NOMO-1 (cell line): Measurements from ENCODE around the gene PKHD1.

Experiments used
- DNase-seq, 2 experiments: peaks; one replicate each; lab custom pipeline; 2025; ENCODE audit not compliant: unreplicated experiment in 2 of 2; lab: John Stamatoyannopoulos, UW

The PKHD1 gene, protein sequence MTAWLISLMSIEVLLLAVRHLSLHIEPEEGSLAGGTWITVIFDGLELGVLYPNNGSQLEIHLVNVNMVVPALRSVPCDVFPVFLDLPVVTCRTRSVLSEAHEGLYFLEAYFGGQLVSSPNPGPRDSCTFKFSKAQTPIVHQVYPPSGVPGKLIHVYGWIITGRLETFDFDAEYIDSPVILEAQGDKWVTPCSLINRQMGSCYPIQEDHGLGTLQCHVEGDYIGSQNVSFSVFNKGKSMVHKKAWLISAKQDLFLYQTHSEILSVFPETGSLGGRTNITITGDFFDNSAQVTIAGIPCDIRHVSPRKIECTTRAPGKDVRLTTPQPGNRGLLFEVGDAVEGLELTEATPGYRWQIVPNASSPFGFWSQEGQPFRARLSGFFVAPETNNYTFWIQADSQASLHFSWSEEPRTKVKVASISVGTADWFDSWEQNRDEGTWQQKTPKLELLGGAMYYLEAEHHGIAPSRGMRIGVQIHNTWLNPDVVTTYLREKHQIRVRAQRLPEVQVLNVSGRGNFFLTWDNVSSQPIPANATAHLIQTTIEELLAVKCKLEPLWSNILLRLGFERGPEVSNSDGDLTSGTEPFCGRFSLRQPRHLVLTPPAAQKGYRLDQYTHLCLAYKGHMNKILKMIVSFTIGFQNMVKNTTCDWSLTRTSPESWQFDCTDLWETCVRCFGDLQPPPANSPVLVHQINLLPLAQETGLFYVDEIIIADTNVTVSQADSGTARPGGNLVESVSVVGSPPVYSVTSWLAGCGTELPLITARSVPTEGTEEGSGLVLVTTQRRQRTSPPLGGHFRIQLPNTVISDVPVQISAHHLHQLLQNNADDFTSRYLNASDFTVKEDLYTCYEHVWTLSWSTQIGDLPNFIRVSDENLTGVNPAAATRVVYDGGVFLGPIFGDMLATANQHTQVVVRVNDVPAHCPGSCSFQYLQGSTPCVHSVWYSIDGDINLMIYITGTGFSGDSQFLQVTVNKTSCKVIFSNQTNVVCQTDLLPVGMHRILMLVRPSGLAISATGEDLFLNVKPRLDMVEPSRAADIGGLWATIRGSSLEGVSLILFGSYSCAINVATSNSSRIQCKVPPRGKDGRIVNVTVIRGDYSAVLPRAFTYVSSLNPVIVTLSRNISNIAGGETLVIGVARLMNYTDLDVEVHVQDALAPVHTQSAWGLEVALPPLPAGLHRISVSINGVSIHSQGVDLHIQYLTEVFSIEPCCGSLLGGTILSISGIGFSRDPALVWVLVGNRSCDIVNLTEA (N-terminal part only)

GRCh38 chr6:52087498-52087999, at the start of gene PKHD1:
TSS of gene PKHD1 (minus strand) at chr6:52087613. CDS start at chr6:52084933, 2,680 bp downstream.
- peak in 1 of 2 experiments; percentile 5 for DNase-seq

DNA sequence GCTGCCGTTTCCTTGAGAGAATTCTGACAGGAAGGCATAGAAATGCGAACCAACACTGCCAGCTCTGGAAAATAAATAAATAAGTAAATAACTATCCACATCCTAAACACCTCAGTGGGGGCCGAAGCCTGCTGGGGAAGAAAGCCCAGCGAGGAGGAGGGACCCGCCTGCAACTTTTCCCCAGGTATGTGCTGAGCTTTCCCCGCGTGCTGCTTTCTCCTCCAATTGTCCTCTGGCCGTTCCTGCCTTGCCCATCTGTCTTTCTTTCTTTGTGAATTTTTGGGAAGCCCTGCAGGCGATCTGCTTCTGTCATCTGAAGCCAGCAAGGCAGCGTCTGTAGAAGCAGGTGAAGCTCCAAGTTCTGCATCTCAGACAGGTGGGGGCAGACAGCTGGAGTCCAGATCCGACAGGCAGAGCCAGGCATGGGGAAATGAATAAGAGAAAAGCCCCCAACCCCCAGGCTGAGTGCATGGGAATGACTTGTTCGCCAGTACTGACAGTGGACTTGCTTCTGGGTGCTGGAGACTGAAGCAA, 49.6 kb upstream of the PKHD1 start:
- no peak for DNase-seq

GRCh38 chr6:52136055-52136454, 48.6 kb upstream of the PKHD1 start:
- DNase-seq, result no peak

DNA sequence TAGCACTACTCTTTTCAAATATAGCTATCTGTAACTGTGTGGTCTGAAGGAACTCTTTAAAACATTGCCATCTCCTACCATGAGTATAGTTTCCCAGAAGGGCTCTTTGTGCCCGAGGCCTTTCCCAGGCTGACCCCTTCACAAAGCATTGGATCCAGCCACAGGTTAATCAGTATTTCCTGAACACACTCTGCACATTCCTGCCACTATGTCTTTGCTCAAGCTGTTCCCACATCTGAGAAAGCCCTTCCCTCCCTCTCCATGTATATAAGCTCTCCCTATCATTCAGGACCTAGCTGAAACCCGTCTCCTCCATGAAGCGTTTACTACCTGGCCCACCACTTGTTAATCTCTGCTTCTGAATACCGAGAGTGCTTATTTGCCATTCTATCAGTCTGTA, 47.8 kb upstream of the PKHD1 start:
- no peak for DNase-seq

GRCh38 chr6:52134011-52134410, 46.6 kb upstream of the PKHD1 start:
- no peak for DNase-seq

DNA sequence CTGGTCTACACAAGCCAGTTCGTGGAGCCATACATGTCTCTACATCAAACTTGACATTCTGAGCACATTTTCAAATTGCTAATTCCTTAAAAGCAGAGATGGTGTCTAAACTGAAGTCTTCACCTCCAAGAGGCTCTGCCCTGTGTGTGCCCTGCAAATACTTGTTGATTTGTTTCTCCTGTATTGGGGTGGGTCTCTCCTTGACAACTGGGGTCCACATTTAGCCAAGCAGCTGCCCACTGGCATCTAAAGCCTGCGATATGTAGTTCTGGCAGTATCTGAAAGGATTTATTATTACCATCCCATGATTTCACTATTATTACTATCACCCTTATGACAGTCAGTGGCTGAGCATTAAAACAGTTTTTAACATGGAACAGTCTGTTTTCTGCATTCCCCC, 45.9 kb upstream of the PKHD1 start:
- no peak for DNase-seq

DNA sequence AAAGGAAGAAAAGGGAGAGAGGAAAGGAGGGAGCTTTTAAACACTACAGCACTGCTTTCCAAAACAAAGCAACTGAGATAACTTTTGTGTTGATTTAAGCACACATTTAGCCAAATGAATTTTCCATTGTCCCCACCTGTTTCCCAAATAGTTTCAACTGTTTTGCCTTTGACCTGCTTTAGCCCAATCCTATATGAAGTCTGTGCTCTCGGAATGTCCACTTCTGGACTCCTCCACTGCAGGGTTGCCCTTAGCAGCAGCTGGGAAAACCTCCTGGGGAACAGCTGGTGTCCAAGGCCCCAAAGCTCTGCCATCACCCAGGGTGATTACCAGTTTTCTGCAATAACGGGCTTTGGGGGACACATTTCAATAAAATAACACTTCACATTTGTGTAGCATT, 44.9 kb upstream of the PKHD1 start:
- no peak for DNase-seq

DNA sequence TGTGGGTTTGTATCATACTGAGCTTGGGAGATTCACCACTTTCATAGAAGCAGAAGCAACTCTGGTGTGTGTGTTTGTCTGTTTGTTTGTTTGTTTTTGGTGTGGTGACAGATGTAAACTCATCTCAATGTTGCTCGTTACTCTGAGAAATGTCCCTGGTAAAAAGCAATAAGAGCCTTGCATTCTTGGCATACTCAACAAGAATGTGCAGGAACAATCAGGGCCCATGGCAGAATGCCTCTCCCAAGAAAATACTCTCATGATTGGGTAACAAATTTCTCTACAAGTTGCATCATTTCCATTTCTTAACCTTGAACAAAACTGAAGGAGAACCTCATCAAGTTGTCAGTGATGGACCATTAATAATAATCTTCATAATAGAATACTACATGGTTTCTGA, 43.0 kb upstream of the PKHD1 start:
- no peak for DNase-seq

DNA sequence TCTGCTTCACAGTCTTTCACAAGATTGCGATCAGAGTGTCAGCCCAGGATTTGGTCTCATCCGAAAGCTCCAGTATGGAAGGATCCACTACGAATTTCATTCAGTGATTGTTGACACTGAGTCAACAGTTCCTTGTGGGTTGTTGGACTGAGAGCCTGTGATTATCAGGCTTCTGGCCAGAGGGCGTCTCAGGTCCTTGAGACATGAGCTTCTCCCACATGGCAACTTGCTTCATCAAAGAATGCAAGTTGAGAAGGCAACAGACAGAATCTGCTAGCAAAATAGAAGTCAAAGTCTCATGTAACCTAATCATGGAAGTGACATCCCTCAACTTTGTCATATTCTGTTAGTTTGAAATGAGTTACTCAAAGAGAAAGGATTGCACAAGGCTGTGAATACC, 40.5 kb upstream of the PKHD1 start:
- DNase-seq, result no peak

DNA sequence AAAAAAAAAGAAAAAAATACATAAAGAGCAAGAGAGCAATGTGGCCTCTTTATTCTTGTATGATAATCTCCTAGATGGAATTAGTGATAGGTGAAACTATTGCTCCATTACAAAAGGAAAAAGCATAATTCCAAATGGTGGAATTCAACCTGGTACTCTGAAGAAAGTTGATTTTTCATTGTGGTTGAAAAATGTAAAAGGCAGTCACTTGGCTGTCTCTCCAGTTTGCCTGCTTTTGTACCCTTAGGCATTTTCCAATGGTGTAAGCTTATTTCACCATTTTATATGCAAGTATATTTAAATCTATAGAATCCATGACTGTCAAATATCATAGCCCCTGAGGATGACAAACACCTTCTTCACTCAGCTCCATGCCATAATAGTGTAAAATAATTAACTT, 38.8 kb upstream of the PKHD1 start:
- DNase-seq, result no peak

DNA sequence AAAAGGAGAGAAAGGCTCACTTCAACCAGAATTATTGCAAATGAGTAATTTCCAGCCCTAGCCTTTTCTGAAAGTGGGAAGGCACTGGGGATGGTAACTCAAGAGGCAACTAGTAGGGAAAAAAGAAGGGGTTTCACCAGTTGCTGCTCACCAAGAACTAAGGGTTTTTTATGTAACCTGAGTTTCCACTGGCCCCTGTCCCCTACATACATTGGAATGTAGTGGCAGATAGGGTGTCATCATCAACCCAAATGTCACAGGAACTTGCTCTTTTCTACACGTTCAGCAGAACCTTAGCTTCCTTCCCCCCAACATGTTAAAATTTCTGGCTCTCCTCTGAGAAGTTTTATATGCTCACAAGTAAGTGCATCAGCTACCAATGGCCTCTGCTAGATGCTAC, 38.2 kb upstream of the PKHD1 start:
- no peak for DNase-seq

DNA sequence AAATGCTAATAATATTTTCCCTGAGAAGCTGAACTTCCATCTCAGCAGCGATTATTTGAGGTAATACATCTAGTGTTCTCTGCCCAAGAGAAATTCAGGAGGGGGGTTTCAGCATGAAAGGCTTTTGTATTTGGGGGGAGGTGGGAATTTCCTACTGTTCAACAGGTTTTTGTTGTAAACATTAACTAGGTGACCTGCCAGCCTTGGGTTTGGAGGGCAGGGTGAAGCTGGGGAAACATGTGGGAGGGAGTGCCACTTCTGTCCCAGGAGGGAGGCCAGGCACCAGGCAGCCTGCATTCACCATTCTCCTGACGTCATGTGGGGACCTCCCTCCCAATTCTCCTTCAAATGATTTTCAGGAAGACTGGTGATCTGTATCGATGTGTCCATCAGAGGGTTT, 37.7 kb upstream of the PKHD1 start:
- no peak for DNase-seq

GRCh38 chr6:52124126-52125121, 37.0 kb upstream of the PKHD1 start:
- DNase-seq, result no peak

- DNase-seq, result no peak
Measured at GRCh38 chr6:52123251-52123650, 35.8 kb upstream of the PKHD1 start.

GRCh38 chr6:52117352-52117751, 29.9 kb upstream of the PKHD1 start:
- no peak for DNase-seq

DNA sequence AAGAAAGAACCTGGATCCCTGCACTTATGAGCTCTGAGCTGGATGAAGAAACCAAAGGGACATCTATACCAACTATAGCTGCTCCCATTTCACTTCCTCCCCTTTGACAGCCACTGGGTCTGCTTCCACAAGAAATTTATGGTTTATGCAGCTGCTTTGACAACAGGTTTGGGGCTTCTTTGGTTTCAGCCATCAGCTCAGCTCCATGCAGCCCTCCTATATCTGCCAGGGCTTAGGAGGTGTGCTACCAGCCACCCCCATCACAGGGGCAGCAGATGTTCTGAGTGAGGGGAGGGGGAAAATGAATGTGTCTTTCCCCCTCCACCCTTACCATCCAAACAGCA, 29.2 kb upstream of the PKHD1 start:
- no peak for DNase-seq

- no peak for DNase-seq
Measured at GRCh38 chr6:52115891-52116604, 28.6 kb upstream of the PKHD1 start.

DNA sequence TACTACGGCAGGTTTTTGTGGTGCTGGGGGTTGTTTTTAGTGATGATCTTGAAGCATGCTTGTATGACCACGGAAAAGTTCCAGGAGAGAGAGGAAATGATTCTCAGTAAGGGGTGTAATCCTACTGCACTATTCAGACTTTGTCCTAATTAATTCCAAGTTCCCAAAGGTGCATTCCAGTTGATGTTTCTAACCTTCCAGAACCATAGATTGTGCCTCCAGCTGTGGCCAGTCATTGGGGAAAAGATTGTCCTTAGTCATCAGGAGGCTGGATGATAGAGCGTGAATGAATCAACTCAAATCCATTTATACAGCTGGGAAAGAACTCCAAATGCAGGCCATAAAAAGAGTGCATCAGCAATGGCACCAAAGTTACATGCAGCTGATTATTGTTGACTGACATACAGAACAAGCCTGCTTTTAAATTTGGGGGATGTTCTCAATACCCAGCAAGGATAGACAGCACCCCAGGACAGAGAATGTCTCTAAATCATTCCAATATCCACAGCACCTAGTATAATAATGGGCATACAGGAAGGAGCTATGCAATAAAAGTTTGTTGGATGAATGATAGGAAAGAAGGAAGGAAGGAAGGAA, 27.8 kb upstream of the PKHD1 start:
- DNase-seq, result no peak

GRCh38 chr6:52109171-52109571, 21.8 kb upstream of the PKHD1 start:
- no peak for DNase-seq
